Inflammatory macrophage treated with lipopolysaccharide for 1 hour (primary cell): ENCODE results near the gene NT5C1B.
"Not testable (repeated sequence)": the region's sequence is repeated elsewhere in the genome, so short reads cannot be mapped to it uniquely, and the experiment has no call there.

Experiments used
- DNase-seq, 2 donors: peaks; one replicate each; pipeline ENCODE4 v3.0.0-alpha.2; 2020 to 2022

The NT5C1B gene

GRCh38 chr2:18589354-18589753 lies at the start of gene NT5C1B:
Gene NT5C1B (minus strand): TSS chr2:18589569. CDS start chr2:18589468, 101 bp downstream.
- no peak for DNase-seq

GRCh38 chr2:18637196-18637595 lies 47.8 kb upstream of the NT5C1B start:
- no peak for DNase-seq

GRCh38 chr2:18632699-18633098 lies 43.3 kb upstream of the NT5C1B start:
- not testable (repeated sequence) for DNase-seq

GRCh38 chr2:18630941-18631340 lies 41.6 kb upstream of the NT5C1B start:
- no peak for DNase-seq

GRCh38 chr2:18630541-18630940 lies 41.2 kb upstream of the NT5C1B start:
- no peak for DNase-seq

GRCh38 chr2:18630101-18630500 lies 40.7 kb upstream of the NT5C1B start:
- DNase-seq: no peak

- no peak for DNase-seq
Measured at GRCh38 chr2:18626958-18627650, 37.7 kb upstream of the NT5C1B start.

- DNase-seq: no peak
Measured at GRCh38 chr2:18626256-18626668, 36.9 kb upstream of the NT5C1B start.

- no peak for DNase-seq
Measured at GRCh38 chr2:18625563-18625962, 36.2 kb upstream of the NT5C1B start.

GRCh38 chr2:18623782-18624181 lies 34.4 kb upstream of the NT5C1B start:
- no peak for DNase-seq

GRCh38 chr2:18620867-18621632 lies 31.7 kb upstream of the NT5C1B start:
- DNase-seq: no peak

- DNase-seq: no peak
Measured at GRCh38 chr2:18619091-18619490, 29.7 kb upstream of the NT5C1B start.

- DNase-seq: no peak
Measured at GRCh38 chr2:18614041-18614440, 24.7 kb upstream of the NT5C1B start.

- no peak for DNase-seq
Measured at GRCh38 chr2:18612133-18612532, 22.8 kb upstream of the NT5C1B start.

GRCh38 chr2:18611604-18612003 lies 22.2 kb upstream of the NT5C1B start:
- DNase-seq: no peak

- no peak for DNase-seq
Measured at GRCh38 chr2:18611184-18611583, 21.8 kb upstream of the NT5C1B start.

GRCh38 chr2:18610651-18611050 lies 21.3 kb upstream of the NT5C1B start:
- no peak for DNase-seq

- DNase-seq: no peak
Measured at GRCh38 chr2:18610090-18610489, 20.7 kb upstream of the NT5C1B start.

- DNase-seq: no peak
Measured at GRCh38 chr2:18605115-18605514, 15.7 kb upstream of the NT5C1B start.

GRCh38 chr2:18604531-18604885 lies 15.1 kb upstream of the NT5C1B start:
- no peak for DNase-seq

- no peak for DNase-seq
Measured at GRCh38 chr2:18603854-18604530, 14.6 kb upstream of the NT5C1B start.

GRCh38 chr2:18602298-18602697 lies 12.9 kb upstream of the NT5C1B start:
- no peak for DNase-seq

- DNase-seq: no peak
Measured at GRCh38 chr2:18600255-18600613, 10.9 kb upstream of the NT5C1B start.
